GM18520 (cell line): Measurements from ENCODE around the gene AFDN.

ENCODE experiments used
- ATAC-seq: cut with Tn5 transposase; IDR thresholded peaks from one replicate; pipeline ENCODE4 v1.9.1; 2021; ENCODE audit not compliant: unreplicated experiment

The AFDN gene

GRCh38 chr6:168013250-168013915 lies 186.7 kb downstream of the AFDN start:
- no peak for ATAC-seq

GRCh38 chr6:168014428-168014827 lies 187.7 kb downstream of the AFDN start:
- ATAC-seq, result no peak

- no peak for ATAC-seq
Measured at GRCh38 chr6:168015009-168015408, 188.3 kb downstream of the AFDN start.

- ATAC-seq, result no peak
Measured at GRCh38 chr6:168015482-168016175, 188.9 kb downstream of the AFDN start.

GRCh38 chr6:168016176-168016620 lies 189.5 kb downstream of the AFDN start:
- no peak for ATAC-seq

- ATAC-seq, result no peak
Measured at GRCh38 chr6:168016721-168017525, 190.2 kb downstream of the AFDN start.

- no peak for ATAC-seq
Measured at GRCh38 chr6:168017629-168018028, 190.9 kb downstream of the AFDN start.

GRCh38 chr6:168018664-168019063 lies 192.0 kb downstream of the AFDN start:
- no peak for ATAC-seq

GRCh38 chr6:168020242-168020641 lies 193.5 kb downstream of the AFDN start:
- ATAC-seq, result no peak

- ATAC-seq, result no peak
Measured at GRCh38 chr6:168021581-168021980, 194.9 kb downstream of the AFDN start.
